GM11168 (cell line): ENCODE measurements around the gene OVCH1.
"Not testable (repeated sequence)": the region's sequence is repeated elsewhere in the genome, so short reads cannot be mapped to it uniquely, and the experiment has no call there.

ENCODE experiments used
- in situ Hi-C: fragments of 300-500 bp; cut with MboI; formaldehyde crosslinking; loops from one replicate; pipeline ENCODE4 v1.12.0; 2022; ENCODE audit warnings: low sequenced_read_pairs; ENCODE audit not compliant: unreplicated experiment

Gene OVCH1

GRCh38 chr12:29426498-29426897 lies 71.0 kb downstream of the OVCH1 start:
- in situ Hi-C loops, result no loop called here

- in situ Hi-C loops, result no loop called here
Measured at GRCh38 chr12:29425722-29426121, 71.8 kb downstream of the OVCH1 start.

GRCh38 chr12:29416748-29417147 lies 80.7 kb downstream of the OVCH1 start:
- in situ Hi-C loops, result no loop called here

GRCh38 chr12:29415111-29415510 lies 82.4 kb downstream of the OVCH1 start:
- in situ Hi-C loops, result no loop called here

GRCh38 chr12:29414368-29414767 lies 83.1 kb downstream of the OVCH1 start:
- in situ Hi-C loops, result no loop called here

GRCh38 chr12:29405561-29405960 lies 91.9 kb downstream of the OVCH1 start:
- in situ Hi-C loops, result no loop called here

GRCh38 chr12:29403991-29404390 lies 93.5 kb downstream of the OVCH1 start:
- in situ Hi-C loops, result no loop called here

- in situ Hi-C loops, result no loop called here
Measured at GRCh38 chr12:29402437-29402836, 95.0 kb downstream of the OVCH1 start.

GRCh38 chr12:29398495-29398894 lies 99.0 kb downstream of the OVCH1 start:
- in situ Hi-C loops, result no loop called here

GRCh38 chr12:29396774-29397173 lies 100.7 kb downstream of the OVCH1 start:
- in situ Hi-C loops, result no loop called here

- in situ Hi-C loops, result no loop called here
Measured at GRCh38 chr12:29395356-29395755, 102.1 kb downstream of the OVCH1 start.

GRCh38 chr12:29390419-29390818 lies 107.1 kb downstream of the OVCH1 start:
- in situ Hi-C loops, result not testable (repeated sequence)

- in situ Hi-C loops, result no loop called here
Measured at GRCh38 chr12:29389295-29389919, 108.1 kb downstream of the OVCH1 start.

GRCh38 chr12:29386084-29386680 lies 111.3 kb downstream of the OVCH1 start:
- in situ Hi-C loops, result not testable (repeated sequence)

- in situ Hi-C loops, result not testable (repeated sequence)
Measured at GRCh38 chr12:29385194-29385593, 112.3 kb downstream of the OVCH1 start.

- in situ Hi-C loops, result no loop called here
Measured at GRCh38 chr12:29382251-29382650, 115.2 kb downstream of the OVCH1 start.

- in situ Hi-C loops, result no loop called here
Measured at GRCh38 chr12:29380536-29381523, 116.7 kb downstream of the OVCH1 start, which contains the start of gene ERGIC2. TSS of gene ERGIC2 (minus strand) at chr12:29381172. CDS start at chr12:29371633, 9,539 bp downstream.
